GM23338 (cell line): ENCODE results near the gene SSTR5. TPM values are rescaled to one million over a fixed set of nuclear protein-coding genes. Genes with fewer than 3 reads are reported as not detected.

Source experiments
- ATAC-seq: fragments of 200-7000 bp; cut with Tn5 transposase; 3 replicates; pipeline ENCODE4 v1.9.1; 2020
- DNase-seq: peaks from one replicate; pipeline ENCODE4 v3.0.0-alpha.2; 2015; ENCODE audit warnings: low spot score
- H2AFZ ChIP-seq: fragments of 200-600 bp; sonication (generic); 2 replicates; pipeline ENCODE4 v1.8.0; 2016; ENCODE audit warnings: antibody characterized with exemption, mild to moderate bottlenecking, moderate library complexity
- H3F3A ChIP-seq: fragments of 200-600 bp; sonication (generic); replicated peaks from 2 replicates; pipeline ENCODE4 v1.8.0; 2017; ENCODE audit warnings: antibody characterized with exemption, mixed run types, low read depth
- H3K27ac ChIP-seq: fragments of 200-600 bp; sonication (generic); 2 replicates; pipeline ENCODE4 v1.6.1; 2016; ENCODE audit warnings: low read depth
- H3K27me3 ChIP-seq: fragments of 200-600 bp; sonication (generic); 2 replicates; pipeline ENCODE4 v1.8.0; 2016; ENCODE audit warnings: mild to moderate bottlenecking, mixed run types, moderate library complexity; ENCODE audit not compliant: insufficient read depth
- H3K36me3 ChIP-seq: fragments of 200-600 bp; sonication (generic); 2 replicates; pipeline ENCODE4 v1.8.0; 2016; ENCODE audit warnings: mild to moderate bottlenecking; ENCODE audit not compliant: insufficient read depth
- H3K4me1 ChIP-seq: fragments of 200-600 bp; sonication (generic); 2 replicates; pipeline ENCODE4 v1.8.0; 2016; ENCODE audit warnings: mild to moderate bottlenecking, moderate library complexity; ENCODE audit not compliant: insufficient read depth
- H3K4me2 ChIP-seq: fragments of 200-600 bp; sonication (generic); 2 replicates; pipeline ENCODE4 v1.7.1; 2017; ENCODE audit warnings: mixed run types
- H3K4me3 ChIP-seq: fragments of 200-600 bp; sonication (generic); 2 replicates; pipeline ENCODE4 v1.6.1; 2016; ENCODE audit warnings: mixed run types
- H3K79me2 ChIP-seq: fragments of 200-600 bp; sonication (generic); replicated peaks from 2 replicates; pipeline ENCODE4 v1.8.0; 2017; ENCODE audit warnings: mild to moderate bottlenecking; ENCODE audit not compliant: insufficient read depth
- H3K9me2 ChIP-seq: fragments of 200-600 bp; sonication (generic); 2 replicates; pipeline ENCODE4 v1.8.0; 2017; ENCODE audit not compliant: insufficient read depth
- H4K20me1 ChIP-seq: fragments of 200-600 bp; sonication (generic); replicated peaks from 2 replicates; pipeline ENCODE4 v1.8.0; 2017; ENCODE audit warnings: mild to moderate bottlenecking; ENCODE audit not compliant: insufficient read depth
- H3K27ac Mint-ChIP-seq: 2 replicates; pipeline ENCODE4 v1.8.0; 2020; ENCODE audit warnings: inconsistent platforms, mild to moderate bottlenecking, moderate library complexity, mixed read lengths
- H3K27me3 Mint-ChIP-seq: 3 replicates; pipeline ENCODE4 v1.8.0; 2022; ENCODE audit warnings: low read depth, mild to moderate bottlenecking, moderate library complexity, mixed read lengths, inconsistent platforms; ENCODE audit not compliant: insufficient read depth, poor library complexity
- H3K36me3 Mint-ChIP-seq: 3 replicates; pipeline ENCODE4 v1.8.0; 2021; ENCODE audit warnings: low read depth, mild to moderate bottlenecking, inconsistent platforms, moderate library complexity, mixed read lengths
- H3K4me1 Mint-ChIP-seq: 3 replicates; pipeline ENCODE4 v1.8.0; 2020; ENCODE audit warnings: mild to moderate bottlenecking, inconsistent platforms, mixed read lengths
- H3K4me3 Mint-ChIP-seq: 3 replicates; pipeline ENCODE4 v1.8.0; 2021; ENCODE audit warnings: moderate library complexity, mild to moderate bottlenecking, inconsistent platforms, mixed read lengths
- H3K9me3 Mint-ChIP-seq: 3 replicates; pipeline ENCODE4 v1.8.0; 2020; ENCODE audit warnings: moderate library complexity, mild to moderate bottlenecking, inconsistent platforms, mixed read lengths
- ETS1 ChIP-seq: IDR thresholded peaks from 2 replicates; pipeline ENCODE4 v1.6.1; 2016; ENCODE audit warnings: antibody characterized with exemption
- REST ChIP-seq: IDR thresholded peaks from one replicate; pipeline ENCODE4 v1.6.1; 2018; ENCODE audit warnings: antibody characterized with exemption; ENCODE audit not compliant: unreplicated experiment
- ZNF331 ChIP-seq: fragments of 250-450 bp; sonication (Bioruptor Pico); IDR thresholded peaks from 2 replicates; pipeline ENCODE4 v1.5.0; 2020; ENCODE audit warnings: low read depth, mild to moderate bottlenecking, moderate library complexity
- ZNF462 ChIP-seq: fragments of 250-450 bp; sonication (Bioruptor Pico); IDR thresholded peaks from 2 replicates; pipeline ENCODE4 v1.5.0; 2020; ENCODE audit warnings: mild to moderate bottlenecking, moderate library complexity
- polyA plus RNA-seq: library from polyadenylated mRNA; unstranded; fragments of >200 nt; fragmentation: Nextera tagmentation; extraction: Ambion mirVana; gene quantifications from 2 replicates; pipeline ENCODE4 v1.2.1, GENCODE V29; 2016
- total RNA-seq: library from RNA; depleted of rRNA; stranded (reverse); fragments of >200 nt; shearing (Covaris generic); gene quantifications from 2 replicates; pipeline ENCODE4 v1.2.3, GENCODE V29; 2014

The SSTR5 gene
- total and polyA plus RNA-seq, 2 experiments from 2014 or later = 0.60 to 1.0 TPM

GRCh38 chr16:1096169-1097082 lies 23.9 kb downstream of the SSTR5 start, which contains the start of gene C1QTNF8:
C1QTNF8 (minus strand) TSS chr16:1096244; CDS start chr16:1094922, 1,322 bp downstream.
- Mint-ChIP-seq H3K4me3 (no peak within 1 kb of the TSS), H3K4me1 (no peaks in the 10 kb centered on the region), H3K9me3 (peaks cover 7% of the 10 kb centered on the region), H3K27ac (no peak within 1 kb of the TSS), H3K27me3 (peaks cover 12% of the 10 kb centered on the region), H3K36me3 (peaks cover 4% of the 10 kb centered on the region; the same call in 2 of the 3 replicates)
- Histone ChIP-seq H3K27me3 (no peaks in the 10 kb centered on the region), H3K27ac (no peak within 1 kb of the TSS), H3K4me3 (no peak within 1 kb of the TSS), H3K4me1 (no peaks in the 10 kb centered on the region), H3K9me2 (no peaks in the 10 kb centered on the region), H2AFZ (no peak within 1 kb of the TSS), H3K79me2 (no peaks in the 10 kb centered on the region), H3K36me3 (no peaks in the 10 kb centered on the region), H3K4me2 (no peak within 1 kb of the TSS), H3F3A (0 out of 2 replicates have a peak, but pooled peaks cover 3% of the 10 kb centered on the region), H4K20me1 (no peaks in the 10 kb centered on the region)
- TF ChIP-seq ETS1 (no peak), ZNF462 (CRISPR knock-in tag) (no peak), REST (no peak), ZNF331 (CRISPR knock-in tag) (no peak)
- DNase-seq (no peak), ATAC-seq (no peak)
